Measurements from ENCODE around the gene CTNNA2.

The CTNNA2 gene

DNA sequence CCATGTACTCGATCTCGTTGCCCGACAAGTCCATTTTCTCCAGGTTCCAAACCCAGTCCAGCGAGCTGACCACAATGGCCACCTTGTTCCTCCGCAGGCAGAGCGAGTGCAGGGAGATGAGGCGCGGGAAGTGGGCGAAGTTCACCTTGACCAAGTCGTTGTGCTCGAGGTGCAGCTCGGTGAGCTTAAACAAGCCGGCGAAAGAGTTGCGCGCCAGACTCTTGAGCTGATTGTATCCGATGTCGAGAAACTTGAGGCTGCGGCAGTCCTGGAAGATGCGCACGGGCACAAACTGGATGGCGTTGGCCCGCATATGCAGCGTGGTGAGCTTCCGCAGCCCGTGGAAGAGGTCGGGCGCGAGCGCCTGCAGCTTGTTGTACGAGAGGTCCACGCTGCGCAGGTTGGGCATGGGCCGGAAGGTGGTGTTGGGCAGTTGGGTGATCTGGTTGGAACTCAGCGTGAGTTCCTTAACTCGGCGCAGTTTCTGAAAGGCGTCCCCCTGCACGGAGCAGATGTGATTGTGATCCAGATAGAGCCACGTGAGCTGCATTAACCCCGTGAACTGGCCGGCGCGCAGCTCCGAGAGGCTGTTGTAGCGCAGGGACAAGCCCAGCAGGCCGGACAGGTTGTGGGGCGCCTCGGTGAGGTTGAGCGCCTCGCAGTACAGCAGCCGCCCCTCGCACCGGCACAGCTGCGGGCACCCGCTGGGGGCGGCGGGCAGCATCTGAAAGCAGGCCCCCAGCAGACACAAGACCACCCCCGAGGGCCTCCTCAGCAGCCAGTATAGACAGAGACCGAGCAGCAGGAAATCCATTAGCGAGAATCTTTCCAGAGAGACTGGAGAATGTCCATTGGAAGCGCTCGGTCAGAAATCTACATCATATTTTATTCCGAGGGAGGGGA is 790.4 kb downstream of the CTNNA2 start:
- DNase-seq, result no peak

GRCh38 chr2:80303909-80304837 is 791.3 kb downstream of the CTNNA2 start, which contains the start of gene LRRTM1:
TSS of gene LRRTM1 (minus strand) at chr2:80304752. CDS start at chr2:80303819, 933 bp downstream.
- no peak for DNase-seq

GRCh38 chr2:80311304-80311703 is 798.5 kb downstream of the CTNNA2 start:
- no peak for DNase-seq

DNA sequence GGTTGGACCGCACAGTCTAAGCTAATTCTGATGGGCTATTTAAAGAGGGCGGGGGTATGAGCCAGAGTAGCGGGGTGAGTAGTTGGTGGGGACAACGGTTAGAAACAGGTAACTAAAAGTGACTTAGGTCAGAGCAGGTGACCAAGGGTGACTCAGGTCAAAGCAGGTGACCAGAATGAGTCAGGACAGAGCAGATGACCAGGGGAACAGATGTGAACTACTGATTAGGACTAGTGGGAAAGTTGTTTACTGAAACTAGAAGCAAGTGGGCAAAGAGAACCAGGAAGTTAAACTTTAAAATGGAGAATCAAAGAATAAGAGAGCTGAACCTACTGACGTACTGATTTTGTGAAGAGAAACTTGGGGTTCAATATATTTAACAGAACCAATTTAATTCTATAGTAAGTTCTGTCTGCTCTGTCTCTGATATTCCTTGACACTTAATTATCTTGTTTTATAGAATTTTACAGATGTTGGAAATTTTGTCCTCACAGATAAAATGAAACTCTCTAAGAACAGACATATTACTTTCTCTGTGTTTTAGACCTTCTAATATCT is 799.5 kb downstream of the CTNNA2 start:
- DNase-seq, result no peak

DNA sequence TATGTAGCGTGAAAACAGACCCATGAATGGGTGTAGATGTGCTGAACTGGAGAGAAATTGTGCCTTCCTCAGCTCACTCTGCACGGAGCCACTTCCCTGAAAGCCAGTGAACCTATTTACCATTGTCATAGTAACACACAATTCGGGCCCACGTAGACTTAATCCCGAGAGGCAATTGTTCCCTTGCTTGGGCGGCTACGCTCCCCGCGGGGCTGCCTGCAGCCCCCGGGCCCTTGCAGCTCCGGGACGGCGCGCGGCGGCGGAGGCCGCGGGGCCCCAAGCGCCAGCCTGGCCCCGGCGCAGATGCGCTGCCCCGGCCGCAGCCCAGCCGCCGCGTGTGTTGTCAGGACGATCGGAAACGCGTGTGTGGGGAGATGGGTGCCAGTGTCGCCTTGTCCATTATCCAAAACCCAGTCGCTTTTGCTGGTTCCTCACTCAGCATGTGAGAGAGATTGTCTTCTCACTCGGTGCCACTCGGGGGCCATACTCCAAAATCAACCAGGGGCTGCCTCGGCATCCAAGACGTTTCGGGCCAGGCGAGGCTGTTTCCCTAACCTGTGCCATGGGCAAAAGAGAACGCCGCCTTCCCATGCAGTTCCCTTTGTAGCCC is 809.6 kb downstream of the CTNNA2 start:
- DNase-seq, result no peak

DNA sequence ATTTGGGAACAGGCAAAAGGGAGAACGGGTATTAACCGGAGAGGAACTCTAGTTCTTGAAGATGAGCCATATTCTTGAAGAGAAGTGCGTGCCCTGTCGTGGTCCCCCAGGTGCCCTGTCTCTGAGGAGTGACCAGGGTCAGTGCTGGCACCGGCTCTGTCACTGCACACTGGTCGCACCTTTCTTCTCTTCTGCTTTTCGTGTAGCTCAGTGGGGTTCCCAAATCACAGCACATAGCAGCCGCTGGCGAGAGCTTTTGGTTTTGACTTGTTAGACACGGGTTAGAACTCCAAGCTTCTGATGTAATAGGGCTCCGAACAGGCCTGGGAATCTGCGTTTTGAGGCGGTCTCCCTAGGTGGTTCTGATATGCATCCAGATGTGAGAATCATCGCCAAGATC is 810.1 kb downstream of the CTNNA2 start:
- DNase-seq, result no peak

- no peak for DNase-seq
Observed at GRCh38 chr2:80323610-80324009, 810.8 kb downstream of the CTNNA2 start.

- DNase-seq, result no peak
Observed at GRCh38 chr2:80324525-80324924, 811.7 kb downstream of the CTNNA2 start.

GRCh38 chr2:80326214-80326613 is 813.4 kb downstream of the CTNNA2 start:
- no peak for DNase-seq

GRCh38 chr2:80326861-80327260 is 814.0 kb downstream of the CTNNA2 start:
- DNase-seq, result no peak

GRCh38 chr2:80328159-80328571 is 815.3 kb downstream of the CTNNA2 start:
- DNase-seq, result no peak

DNA sequence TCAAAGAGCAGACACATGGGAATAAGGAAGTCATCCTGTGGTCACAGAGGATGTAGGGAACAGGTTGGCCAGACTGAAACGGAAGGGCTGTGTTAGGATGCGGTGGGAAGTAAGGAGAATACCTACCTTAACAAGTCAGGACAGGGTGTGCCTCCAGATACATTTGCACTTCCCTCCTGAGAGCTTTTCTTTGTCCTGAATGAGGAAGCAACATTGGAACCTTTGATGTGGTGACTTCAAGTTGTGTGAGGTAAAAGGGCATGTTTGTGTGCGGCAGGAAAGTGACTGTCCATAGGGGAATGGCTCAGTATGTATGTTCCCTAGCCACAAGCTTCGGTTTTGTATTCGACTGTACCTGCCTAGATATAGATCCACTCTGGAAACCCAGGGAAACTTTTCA is 816.6 kb downstream of the CTNNA2 start:
- no peak for DNase-seq

DNA sequence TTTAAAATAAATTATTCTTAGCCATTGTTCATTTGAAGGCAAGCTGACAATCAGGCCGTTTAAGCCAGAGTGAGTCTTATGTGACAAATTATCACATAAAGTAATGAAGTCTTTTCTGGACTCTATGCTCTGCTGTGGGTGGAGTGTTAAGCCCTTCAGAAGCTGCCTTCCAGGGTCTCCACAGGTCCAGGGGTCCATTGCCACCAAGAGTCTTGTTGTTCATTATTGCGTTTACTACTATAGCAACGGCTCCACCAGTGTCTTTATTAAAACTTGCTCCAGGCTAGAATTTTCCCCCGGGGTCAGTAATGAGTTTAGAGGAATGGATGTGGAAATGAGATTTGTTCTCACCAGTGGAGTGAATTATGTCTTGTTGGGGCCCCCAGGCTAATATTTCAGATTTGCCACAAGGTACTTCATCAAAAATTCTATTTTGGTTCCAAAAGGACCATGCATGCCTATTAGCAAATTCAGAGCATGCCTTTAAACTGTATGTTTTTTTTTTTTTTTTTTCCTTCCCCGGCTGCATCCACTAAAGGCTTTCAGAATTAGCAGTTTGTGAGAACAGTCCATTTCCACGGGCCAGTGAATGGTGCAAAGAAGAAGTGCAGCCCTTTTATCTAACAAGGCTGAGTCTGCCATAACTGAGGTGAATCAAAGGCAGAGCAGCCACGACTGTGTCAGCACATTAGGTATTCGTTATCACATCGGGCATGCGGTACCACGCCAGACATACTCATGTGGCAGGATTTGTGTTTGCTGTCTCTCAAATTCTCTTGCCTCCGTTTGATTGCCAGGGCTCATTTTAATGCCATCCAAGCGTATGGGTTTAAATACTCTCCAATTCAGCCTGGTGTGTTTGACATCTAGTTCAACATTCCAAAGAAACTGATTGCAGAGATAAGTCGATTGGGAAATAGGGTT is 817.9 kb downstream of the CTNNA2 start:
- DNase-seq, result no peak

GRCh38 chr2:80333886-80334285 is 821.0 kb downstream of the CTNNA2 start:
- no peak for DNase-seq

DNA sequence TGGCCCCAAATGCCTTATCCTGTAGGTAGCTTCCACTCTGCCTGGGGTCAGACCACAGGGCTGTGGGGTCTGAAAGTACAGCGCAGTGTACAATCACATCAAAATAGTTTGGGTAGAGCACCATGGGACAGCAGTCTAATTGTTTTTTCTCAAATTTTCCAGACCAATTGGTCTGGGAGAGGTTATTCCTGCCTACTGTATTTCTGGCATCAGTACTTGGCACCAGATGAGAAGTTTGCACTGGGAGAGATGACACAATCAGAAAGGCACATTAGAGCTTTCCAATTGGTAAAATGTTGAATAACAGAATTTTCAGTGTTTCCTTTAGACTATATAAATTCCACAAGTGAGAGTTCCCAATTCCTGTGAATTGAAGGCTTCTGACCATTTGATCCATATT is 822.6 kb downstream of the CTNNA2 start:
- DNase-seq, result no peak

DNA sequence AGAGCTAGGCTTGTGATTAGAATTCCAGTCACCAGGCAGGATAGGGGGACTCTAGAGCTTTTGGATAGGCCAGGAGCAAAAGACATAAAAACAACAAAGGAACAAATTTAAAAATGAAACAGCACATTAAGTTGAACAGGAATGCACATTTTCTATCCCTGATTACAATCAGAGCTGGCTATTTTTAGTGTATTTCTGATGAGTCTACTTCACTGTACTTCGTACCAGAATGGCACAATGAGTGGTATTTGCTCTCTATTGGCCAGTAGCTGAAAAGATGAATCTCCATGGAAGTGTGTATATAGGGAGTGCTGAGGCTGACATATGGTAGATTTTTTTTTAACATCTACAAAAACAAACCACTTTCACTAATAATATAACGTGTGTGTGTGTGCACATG is 825.9 kb downstream of the CTNNA2 start:
- no peak for DNase-seq

DNA sequence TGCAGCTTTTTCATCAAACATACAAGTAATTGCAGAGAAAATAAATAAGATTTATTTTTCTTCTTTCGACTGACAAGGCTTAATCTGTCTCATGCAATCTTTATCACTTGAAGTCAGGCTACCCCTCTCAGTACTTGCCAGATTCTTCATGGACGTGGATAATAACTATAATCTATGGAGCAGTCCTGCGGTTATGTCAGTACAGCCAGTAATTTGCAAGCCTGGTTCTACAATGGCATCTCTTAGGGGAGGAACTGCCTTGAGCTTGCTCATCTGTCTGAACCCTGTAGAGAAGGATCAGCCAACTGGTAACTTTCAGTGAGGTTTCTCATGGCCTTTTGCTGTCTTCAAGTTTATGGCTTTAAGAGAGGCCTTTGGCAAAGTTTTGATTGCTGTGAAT is 827.2 kb downstream of the CTNNA2 start:
- DNase-seq, result no peak

GRCh38 chr2:80348078-80348477 is 835.2 kb downstream of the CTNNA2 start:
- no peak for DNase-seq

DNA sequence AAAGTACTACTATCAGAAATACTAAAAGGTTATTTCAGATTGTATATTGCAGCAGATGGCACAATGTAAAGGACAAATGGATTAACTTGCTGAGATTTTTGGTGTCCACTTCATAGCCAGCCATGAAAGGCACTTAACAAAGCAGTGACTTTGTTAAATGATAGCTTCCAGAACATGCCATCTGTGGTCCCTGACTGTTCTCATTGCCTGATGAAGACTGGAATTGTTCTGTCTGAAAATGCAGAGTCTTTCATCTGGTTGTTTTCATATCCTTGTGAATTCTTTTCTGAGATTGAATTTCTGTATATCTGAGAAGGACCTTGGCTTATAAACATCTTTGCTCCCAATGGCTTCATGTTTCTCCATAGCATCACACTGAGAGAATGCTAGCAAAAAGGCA is 836.1 kb downstream of the CTNNA2 start:
- DNase-seq, result no peak

DNA sequence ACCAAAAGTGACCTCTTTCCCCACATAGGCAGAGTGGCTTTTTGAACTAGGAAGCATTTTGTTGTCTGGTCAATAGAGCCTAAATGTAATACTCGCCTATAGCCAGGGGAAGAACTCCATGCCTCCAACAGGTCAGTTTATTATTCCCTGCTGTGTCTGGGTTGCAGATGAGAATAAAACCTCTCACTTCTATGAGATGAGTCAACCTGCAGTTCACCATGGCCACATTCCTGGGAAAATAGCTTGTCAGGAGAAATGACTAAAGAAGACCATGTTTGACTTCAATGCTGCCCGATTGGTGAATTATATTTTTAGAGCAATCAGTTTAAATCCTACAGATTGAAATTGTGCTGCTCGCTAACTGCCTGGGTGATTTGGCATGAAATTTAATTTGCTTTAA is 838.4 kb downstream of the CTNNA2 start:
- no peak for DNase-seq

- DNase-seq, result no peak
Observed at GRCh38 chr2:80354858-80355257, 842.0 kb downstream of the CTNNA2 start.

DNA sequence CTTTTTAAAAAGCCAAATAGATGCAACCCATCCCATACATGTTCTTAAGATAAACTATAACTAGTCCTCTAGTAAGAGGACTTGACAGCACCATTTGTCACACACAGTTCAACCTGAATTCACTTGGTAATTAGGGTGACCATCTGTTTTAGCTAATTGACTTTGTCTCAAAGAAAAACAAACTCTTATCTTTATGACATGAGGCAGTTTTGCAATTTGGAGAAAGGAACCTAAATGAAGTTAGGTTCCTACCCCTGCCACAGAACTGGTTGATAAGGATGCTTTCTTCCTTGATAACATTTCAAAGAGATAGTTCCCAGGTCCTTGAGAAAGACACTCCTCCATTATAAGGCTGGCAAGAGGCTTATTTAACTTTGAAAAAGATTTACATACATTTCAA is 849.1 kb downstream of the CTNNA2 start:
- no peak for DNase-seq

Data from NCI-H510A (cell line).